ENCODE results near the gene PSMD12.

The PSMD12 gene

DNA sequence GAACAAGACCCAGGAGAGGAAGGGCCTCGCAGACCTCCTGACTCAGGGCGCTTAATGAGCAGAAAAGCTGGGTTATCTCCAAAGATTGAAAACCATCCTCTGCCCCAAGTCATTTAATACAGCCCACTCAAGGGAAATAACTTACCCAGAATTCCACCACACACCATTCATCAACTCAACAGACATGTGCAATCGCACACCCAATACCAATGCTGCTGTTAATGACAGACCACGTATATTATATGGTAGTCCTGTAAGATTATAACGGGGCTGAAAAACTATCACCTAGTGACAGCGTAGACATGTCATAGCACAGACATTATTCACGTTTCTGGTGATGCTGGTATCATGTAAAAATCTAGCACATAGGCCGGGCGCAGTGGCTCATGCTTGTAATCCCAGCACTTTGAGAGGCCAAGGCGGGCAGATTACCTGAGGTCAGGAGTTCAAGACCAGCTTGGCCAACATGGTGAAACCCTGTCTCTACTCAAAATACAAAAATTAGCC, 68.9 kb downstream of the PSMD12 start:
- DNase-seq, result no peak

DNA sequence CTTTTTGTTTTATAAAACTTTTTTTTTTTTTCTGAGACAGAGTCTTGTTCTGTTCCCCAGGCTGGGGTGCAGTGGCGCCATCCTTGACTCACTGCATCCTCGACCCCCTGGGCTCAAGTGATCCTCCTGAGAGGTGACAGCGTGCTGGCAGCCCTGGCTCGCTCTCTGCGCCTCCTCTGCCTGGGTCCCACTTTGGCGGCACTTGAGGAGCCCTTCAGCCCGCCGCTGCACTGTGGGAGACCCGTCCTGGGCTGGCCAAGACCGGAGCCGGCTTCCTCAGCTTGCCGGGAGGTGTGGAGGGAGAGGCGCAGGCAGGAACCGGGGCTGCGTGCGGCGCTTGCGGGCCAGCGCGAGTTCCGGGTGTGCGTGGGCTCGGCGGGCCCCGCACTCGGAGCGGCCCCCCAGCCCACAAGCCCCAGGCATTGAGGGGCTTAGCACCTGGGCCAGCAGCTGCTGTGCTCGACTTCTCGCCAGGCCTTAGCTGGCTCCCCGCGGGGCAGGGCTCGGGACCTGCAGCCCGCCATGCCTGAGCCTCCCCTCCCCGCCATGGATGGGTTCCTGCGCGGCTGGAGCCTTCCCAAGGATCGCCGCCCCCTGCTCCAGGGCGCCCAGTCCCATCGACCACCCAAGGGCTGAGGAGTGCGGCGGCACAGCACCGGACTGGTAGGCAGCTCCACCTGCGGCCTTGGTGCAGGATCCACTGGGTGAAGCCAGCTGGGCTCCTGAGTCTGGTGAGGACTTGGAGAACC, 71.8 kb downstream of the PSMD12 start:
- no peak for DNase-seq

DNA sequence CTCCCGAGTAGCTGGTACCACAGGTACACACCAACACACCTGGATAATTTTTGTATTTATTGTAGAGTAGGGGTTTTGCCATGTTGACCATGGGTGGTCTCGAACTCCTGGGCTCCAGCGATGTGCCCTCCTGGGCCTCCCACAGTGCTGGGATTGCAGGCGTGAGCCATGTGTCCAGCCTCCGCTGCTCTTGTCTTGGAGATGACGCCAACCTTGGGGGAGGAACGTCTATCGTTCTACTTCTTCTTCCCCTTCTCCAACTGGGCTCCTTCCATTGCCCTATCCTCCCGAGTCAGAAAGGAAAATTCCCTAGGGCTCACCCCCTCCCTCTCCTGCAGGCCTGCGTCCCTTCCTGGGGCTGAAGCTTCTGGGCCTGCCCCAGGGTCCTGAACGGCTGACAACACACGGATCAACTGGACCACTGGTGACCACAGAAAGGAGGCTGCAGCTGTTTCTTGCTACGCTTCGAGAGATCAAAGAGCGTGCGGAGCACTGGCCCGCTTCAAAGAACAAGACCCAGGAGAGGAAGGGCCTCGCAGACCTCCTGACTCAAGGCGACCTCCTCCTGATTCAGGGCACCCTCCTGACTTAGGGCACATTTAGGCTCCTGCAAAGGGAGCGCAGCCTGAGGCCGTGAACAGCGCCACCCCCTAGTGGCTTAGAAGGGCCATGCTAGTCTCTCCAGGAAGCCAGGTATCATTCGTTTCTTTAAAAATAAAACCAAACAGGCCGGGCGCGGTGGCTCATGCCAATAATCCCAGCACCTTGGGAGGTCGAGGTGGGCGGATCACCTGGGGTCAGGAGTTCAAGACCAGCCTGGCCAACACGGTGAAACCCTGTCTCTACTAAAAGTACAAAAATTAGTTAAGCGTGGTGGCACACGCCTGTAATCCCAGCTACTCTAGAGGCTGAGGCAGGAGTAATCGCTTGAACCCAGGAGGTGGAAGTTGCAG, 72.8 kb downstream of the PSMD12 start:
- DNase-seq, result no peak

DNA sequence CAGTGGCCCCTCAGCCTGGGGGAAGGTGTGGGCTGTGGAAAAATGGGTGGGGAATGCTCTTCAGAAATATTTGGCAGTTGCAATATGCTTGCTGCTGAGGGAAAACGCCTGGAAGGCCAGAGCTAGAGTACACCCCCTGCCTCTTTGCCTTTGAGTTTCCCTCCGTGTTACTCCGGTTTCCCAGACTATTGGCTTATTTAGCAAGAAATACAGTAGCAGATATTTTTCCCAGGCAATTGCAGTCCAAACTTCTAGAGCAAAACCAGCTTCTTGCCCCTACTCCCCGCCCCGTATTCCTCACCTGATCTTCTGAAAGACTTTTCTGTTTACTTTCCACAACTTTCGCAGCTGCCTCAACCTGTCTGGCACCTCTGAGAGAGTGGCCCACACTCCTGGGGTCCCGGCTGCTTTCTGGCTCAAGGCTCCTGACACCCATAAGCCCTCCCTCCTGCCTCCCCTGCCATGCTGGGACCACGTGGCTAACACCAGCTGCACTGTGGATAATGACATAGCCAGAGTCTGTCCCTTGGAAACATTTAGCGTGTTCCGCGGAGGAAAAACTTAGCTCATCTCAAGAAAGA, 75.6 kb downstream of the PSMD12 start:
- DNase-seq, result no peak

DNA sequence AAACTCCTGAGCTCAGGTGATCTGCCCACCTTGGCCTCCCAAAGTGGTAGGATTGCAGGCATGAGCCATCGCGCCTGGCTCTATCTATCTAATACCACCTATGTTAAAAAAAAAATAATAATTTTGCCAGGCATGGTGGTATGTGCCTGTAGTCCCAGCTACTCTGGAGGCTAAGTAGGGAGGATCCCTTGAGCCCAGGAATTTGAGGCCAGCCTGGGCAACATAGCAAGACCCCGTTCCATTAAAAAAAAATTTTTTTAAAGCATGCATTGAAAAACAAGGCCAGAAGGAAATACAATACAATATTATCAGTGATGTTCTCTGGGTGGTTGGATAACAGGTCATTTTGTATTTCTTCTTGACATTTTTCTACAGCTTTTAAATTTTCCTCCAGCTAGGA, 76.1 kb downstream of the PSMD12 start:
- DNase-seq, result no peak

DNA sequence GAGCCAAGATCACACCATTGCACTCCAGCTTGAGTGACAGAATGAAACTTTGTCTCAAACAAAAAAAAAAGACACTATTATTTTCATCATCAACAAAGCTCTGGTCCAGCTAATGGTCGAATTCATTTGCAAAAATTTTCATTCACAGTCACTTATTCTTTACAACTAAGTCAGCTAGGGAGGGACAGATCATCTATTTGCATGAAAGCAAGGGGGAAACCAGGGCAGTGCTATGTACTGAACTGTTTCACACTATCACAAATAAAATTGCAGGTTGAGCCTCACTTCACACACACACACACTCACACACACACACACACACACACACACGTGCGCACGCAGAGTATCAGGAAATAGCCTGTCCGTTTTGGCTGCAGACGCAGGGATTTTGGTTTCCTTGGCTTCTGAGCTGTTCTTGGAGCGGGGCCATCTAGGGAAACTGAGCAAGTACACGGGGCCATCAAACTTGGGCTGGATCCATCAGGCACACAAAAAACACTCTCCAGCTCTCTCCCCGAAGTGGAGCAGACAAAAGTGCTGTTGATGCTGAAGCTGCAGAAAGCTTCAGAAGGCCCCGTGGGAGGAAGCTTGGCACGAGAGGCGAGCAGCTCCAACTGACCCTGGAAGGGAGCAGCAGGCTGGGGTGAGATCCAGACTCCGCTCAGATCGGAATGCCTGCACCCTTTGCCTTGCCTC, 77.0 kb downstream of the PSMD12 start:
- no peak for DNase-seq

Data from NCI-H2227 treated with DMSO at 0.1 percent for 48 hours (cell line).